SK-N-SH treated with all-trans-retinoic acid at 6 μM for 48 hours (cell line): Measurements from ENCODE around the gene SNRPA1.

Source experiments
- ATAC-seq: fragments of 200-7000 bp; cut with Tn5 transposase; 3 replicates; pipeline ENCODE4 v1.9.1; 2020; ENCODE audit warnings: mild to moderate bottlenecking, moderate library complexity
- ARNTL ChIP-seq: fragments of 450-650 bp; formaldehyde crosslinking; IDR thresholded peaks from 2 replicates; pipeline ENCODE4 v1.5.0; 2020; ENCODE audit warnings: low read depth, mild to moderate bottlenecking, moderate library complexity, borderline replicate concordance
- BACH2 ChIP-seq: fragments of 250-450 bp; sonication (Bioruptor Pico); IDR thresholded peaks from 2 replicates; pipeline ENCODE4 v1.9.0; 2021; ENCODE audit warnings: mild to moderate bottlenecking, borderline replicate concordance
- CREB5 ChIP-seq: fragments of 250-450 bp; sonication (Bioruptor Pico); IDR thresholded peaks from 2 replicates; pipeline ENCODE4 v1.5.1; 2020; ENCODE audit warnings: low read depth, mild to moderate bottlenecking, moderate library complexity
- CSDC2 ChIP-seq: fragments of 250-450 bp; sonication (Bioruptor Pico); IDR thresholded peaks from 2 replicates; pipeline ENCODE4 v1.5.0; 2020; ENCODE audit warnings: mild to moderate bottlenecking, moderate library complexity
- CSRNP3 ChIP-seq: fragments of 250-450 bp; sonication (Bioruptor Pico); IDR thresholded peaks from 2 replicates; pipeline ENCODE4 v1.5.1; 2021; ENCODE audit warnings: mild to moderate bottlenecking, moderate library complexity
- ESRRG ChIP-seq: fragments of 250-450 bp; sonication (Bioruptor Pico); IDR thresholded peaks from 2 replicates; pipeline ENCODE4 v1.6.1; 2021; ENCODE audit warnings: mild to moderate bottlenecking
- GLIS3 ChIP-seq: fragments of 250-450 bp; sonication (Bioruptor Pico); IDR thresholded peaks from 2 replicates; pipeline ENCODE4 v1.5.0; 2020; ENCODE audit warnings: mild to moderate bottlenecking, moderate library complexity
- ISL1 ChIP-seq: fragments of 250-450 bp; sonication (Bioruptor Pico); IDR thresholded peaks from 2 replicates; pipeline ENCODE4 v2.1.2; 2022; ENCODE audit warnings: mild to moderate bottlenecking, moderate library complexity
- OSR1 ChIP-seq: fragments of 250-450 bp; sonication (Bioruptor Pico); IDR thresholded peaks from 2 replicates; pipeline ENCODE4 v1.8.0; 2022; ENCODE audit warnings: moderate library complexity, mild to moderate bottlenecking, inconsistent platforms
- PATZ1 ChIP-seq: fragments of 250-450 bp; sonication (Bioruptor Pico); IDR thresholded peaks from 2 replicates; pipeline ENCODE4 v1.8.0; 2020; ENCODE audit warnings: mild to moderate bottlenecking, moderate library complexity, borderline replicate concordance
- POU6F1 ChIP-seq: fragments of 250-450 bp; sonication (Bioruptor Pico); IDR thresholded peaks from 2 replicates; pipeline ENCODE4 v1.8.0; 2021; ENCODE audit warnings: low read depth, mild to moderate bottlenecking, moderate library complexity, borderline replicate concordance
- RARB ChIP-seq: fragments of 250-450 bp; sonication (Bioruptor Pico); IDR thresholded peaks from 2 replicates; pipeline ENCODE4 v1.8.0; 2021; ENCODE audit warnings: mild to moderate bottlenecking, moderate library complexity
- SNAI2 ChIP-seq: fragments of 250-450 bp; sonication (Bioruptor Pico); IDR thresholded peaks from 2 replicates; pipeline ENCODE4 v1.5.0; 2020; ENCODE audit warnings: mild to moderate bottlenecking, moderate library complexity
- TCF4 ChIP-seq: fragments of 250-450 bp; sonication (Bioruptor Pico); IDR thresholded peaks from 2 replicates; pipeline ENCODE4 v1.8.0; 2021; ENCODE audit warnings: mild to moderate bottlenecking, moderate library complexity, borderline replicate concordance
- TOX ChIP-seq: fragments of 250-450 bp; sonication (Bioruptor Pico); IDR thresholded peaks from 2 replicates; pipeline ENCODE4 v1.8.0; 2021; ENCODE audit warnings: mild to moderate bottlenecking, moderate library complexity, borderline replicate concordance
- TSHZ2 ChIP-seq: fragments of 250-450 bp; sonication (Bioruptor Pico); IDR thresholded peaks from 2 replicates; pipeline ENCODE4 v1.5.0; 2020; ENCODE audit warnings: mild to moderate bottlenecking, moderate library complexity
- ZNF565 ChIP-seq: fragments of 450-650 bp; formaldehyde crosslinking; conservative IDR thresholded peaks from 2 replicates; pipeline ENCODE4 v1.5.0; 2020; ENCODE audit warnings: low read depth, mild to moderate bottlenecking, moderate library complexity
- ZNF70 ChIP-seq: fragments of 450-650 bp; formaldehyde crosslinking; IDR thresholded peaks from 2 replicates; pipeline ENCODE4 v1.5.0; 2020; ENCODE audit warnings: mild to moderate bottlenecking, moderate library complexity
- ZNF8 ChIP-seq: fragments of 450-650 bp; formaldehyde crosslinking; IDR thresholded peaks from 2 replicates; pipeline ENCODE4 v1.5.0; 2020; ENCODE audit warnings: mild to moderate bottlenecking, moderate library complexity

The SNRPA1 gene

GRCh38 chr15:101327147-101327740, 32.2 kb upstream of the SNRPA1 start:
- no peak for ATAC-seq
- TF ChIP-seq ZNF565 (CRISPR knock-in tag) (no peak), CSDC2 (CRISPR knock-in tag) (no peak), ISL1 (CRISPR knock-in tag) (no peak), PATZ1 (CRISPR knock-in tag) (no peak), TCF4 (CRISPR knock-in tag) (no peak), SNAI2 (CRISPR knock-in tag) (no peak), TSHZ2 (no peak), GLIS3 (CRISPR knock-in tag) (no peak), OSR1 (no peak)
- TF ChIP-seq, all 23 proteins: peak for 0

GRCh38 chr15:101326462-101327146, 31.6 kb upstream of the SNRPA1 start:
- no peak for ATAC-seq
- TF ChIP-seq SNAI2 (CRISPR knock-in tag) (no peak), BACH2 (no peak), PATZ1 (CRISPR knock-in tag) (no peak), ZNF70 (no peak), ISL1 (CRISPR knock-in tag) (no peak), CREB5 (no peak)

GRCh38 chr15:101326026-101326315, 30.9 kb upstream of the SNRPA1 start:
- ATAC-seq = no peak
- no peak for TF ChIP-seq ARNTL
- no peak for TF ChIP-seq RARB
- TF ChIP-seq TSHZ2 = no peak
- no peak for TF ChIP-seq POU6F1 (CRISPR knock-in tag)
- no peak for TF ChIP-seq ESRRG (CRISPR knock-in tag)
- TF ChIP-seq ZNF8 (CRISPR knock-in tag) = no peak
- TF ChIP-seq CSRNP3 (CRISPR knock-in tag) = no peak
- no peak for TF ChIP-seq TOX (CRISPR knock-in tag)
